GM23338 (cell line): ENCODE measurements around the gene SMAD1.

Experiments used
- CREB1 ChIP-seq: fragments of 250-450 bp; sonication (Bioruptor Pico); IDR thresholded peaks from 2 replicates; pipeline ENCODE4 v1.5.0; 2020; ENCODE audit warnings: low read depth, mild to moderate bottlenecking, moderate library complexity
- CTCF ChIP-seq, 2 experiments: fragments of 200-600 bp in 1 of 2; sonication (generic) in 1 of 2; conservative IDR thresholded peaks; 2 replicates each; pipeline versions ENCODE4 v1.5.1 to v1.6.1; 2016 to 2017; ENCODE audit warnings: antibody characterized with exemption in 2 of 2, low read depth in 2 of 2, mild to moderate bottlenecking in 2 of 2, moderate library complexity in 1 of 2
- ETS1 ChIP-seq: IDR thresholded peaks from 2 replicates; pipeline ENCODE4 v1.6.1; 2016; ENCODE audit warnings: antibody characterized with exemption
- EZH2 ChIP-seq: fragments of 200-600 bp; sonication (generic); IDR thresholded peaks from one replicate; pipeline ENCODE4 v1.8.0; 2017; ENCODE audit warnings: antibody characterized with exemption, mild to moderate bottlenecking, low read depth; ENCODE audit not compliant: unreplicated experiment
- EZH2phosphoT487 ChIP-seq: fragments of 200-600 bp; sonication (generic); IDR thresholded peaks from one replicate; pipeline ENCODE4 v1.8.1; 2018; ENCODE audit warnings: antibody characterized with exemption; ENCODE audit not compliant: unreplicated experiment
- JUNB ChIP-seq: IDR thresholded peaks from one replicate; pipeline ENCODE4 v1.6.1; 2016; ENCODE audit warnings: antibody characterized with exemption; ENCODE audit not compliant: unreplicated experiment
- NANOG ChIP-seq: IDR thresholded peaks from 2 replicates; pipeline ENCODE4 v1.6.1; 2016; ENCODE audit warnings: antibody characterized with exemption, borderline replicate concordance
- POLR2AphosphoS5 ChIP-seq: IDR thresholded peaks from 2 replicates; pipeline ENCODE4 v1.6.1; 2016; ENCODE audit warnings: antibody characterized with exemption, low read depth
- REST ChIP-seq: IDR thresholded peaks from one replicate; pipeline ENCODE4 v1.6.1; 2018; ENCODE audit warnings: antibody characterized with exemption; ENCODE audit not compliant: unreplicated experiment
- STAT1 ChIP-seq: IDR thresholded peaks from one replicate; pipeline ENCODE4 v1.6.1; 2016; ENCODE audit warnings: antibody characterized with exemption; ENCODE audit not compliant: unreplicated experiment
- ZNF114 ChIP-seq: fragments of 250-450 bp; sonication (Bioruptor Pico); IDR thresholded peaks from 2 replicates; pipeline ENCODE4 v1.5.0; 2020; ENCODE audit warnings: mild to moderate bottlenecking, moderate library complexity
- ZNF331 ChIP-seq: fragments of 250-450 bp; sonication (Bioruptor Pico); IDR thresholded peaks from 2 replicates; pipeline ENCODE4 v1.5.0; 2020; ENCODE audit warnings: low read depth, mild to moderate bottlenecking, moderate library complexity
- ZNF462 ChIP-seq: fragments of 250-450 bp; sonication (Bioruptor Pico); IDR thresholded peaks from 2 replicates; pipeline ENCODE4 v1.5.0; 2020; ENCODE audit warnings: mild to moderate bottlenecking, moderate library complexity

- no peak for TF ChIP-seq CTCF (conservative IDR thresholded peaks at IDR 0.05; ENCODE audit: low read depth in 2 of 2)
- no peak for TF ChIP-seq EZH2
- no peak for TF ChIP-seq ZNF114 (CRISPR knock-in tag)
- TF ChIP-seq POLR2AphosphoS5, result no peak
- no peak for TF ChIP-seq EZH2phosphoT487
- no peak for TF ChIP-seq NANOG
- no peak for TF ChIP-seq REST
- TF ChIP-seq ZNF462 (CRISPR knock-in tag), result no peak
- TF ChIP-seq ZNF331, result no peak
- TF ChIP-seq CREB1 (CRISPR knock-in tag), result no peak
- TF ChIP-seq JUNB, result no peak
- no peak for TF ChIP-seq ETS1
- TF ChIP-seq STAT1, result no peak
These were observed 14.6 kb downstream of the SMAD1 start for GRCh38 chr4:145496292-145496691.
